Neural crest cell (in vitro differentiated cells): Measurements from ENCODE around the gene TCF3. TPM values are rescaled to one million over a fixed set of nuclear protein-coding genes. Genes with fewer than 3 reads are reported as not detected.

Experiments
- DNase-seq: peaks from one replicate; pipeline ENCODE4 v3.0.0; 2021; ENCODE audit warnings: low read depth, mixed read lengths, low spot score
- H3K27ac Mint-ChIP-seq: one replicate; pipeline ENCODE4 v1.8.0; 2021; ENCODE audit warnings: mild to moderate bottlenecking, mixed read lengths; ENCODE audit not compliant: unreplicated experiment
- H3K27me3 Mint-ChIP-seq: 2 replicates; pipeline ENCODE4 v1.8.0; 2021; ENCODE audit warnings: low read depth, mild to moderate bottlenecking, mixed read lengths
- H3K36me3 Mint-ChIP-seq: 2 replicates; pipeline ENCODE4 v1.8.0; 2021; ENCODE audit warnings: low read depth, mild to moderate bottlenecking, mixed read lengths
- H3K4me1 Mint-ChIP-seq: 2 replicates; pipeline ENCODE4 v1.8.0; 2021; ENCODE audit warnings: mixed read lengths
- H3K4me3 Mint-ChIP-seq: one replicate; pipeline ENCODE4 v1.8.0; 2021; ENCODE audit warnings: mild to moderate bottlenecking, mixed read lengths
- H3K9me3 Mint-ChIP-seq: 2 replicates; pipeline ENCODE4 v1.8.0; 2021; ENCODE audit warnings: mixed read lengths
- total RNA-seq: library from RNA; stranded (reverse); gene quantifications from 2 replicates; pipeline ENCODE4 v1.2.1, GENCODE V29; 2021
- TF ChIP-seq, protein P1 (sequence below): fragments of 200-600 bp; sonication (generic); conservative IDR thresholded peaks from 2 replicates; pipeline ENCODE4 v1.5.0; 2021; ENCODE audit warnings: antibody characterized with exemption, mild to moderate bottlenecking

The TCF3 gene
- total RNA-seq, 1 donor from 2014 or later, result 348 TPM

DNA sequence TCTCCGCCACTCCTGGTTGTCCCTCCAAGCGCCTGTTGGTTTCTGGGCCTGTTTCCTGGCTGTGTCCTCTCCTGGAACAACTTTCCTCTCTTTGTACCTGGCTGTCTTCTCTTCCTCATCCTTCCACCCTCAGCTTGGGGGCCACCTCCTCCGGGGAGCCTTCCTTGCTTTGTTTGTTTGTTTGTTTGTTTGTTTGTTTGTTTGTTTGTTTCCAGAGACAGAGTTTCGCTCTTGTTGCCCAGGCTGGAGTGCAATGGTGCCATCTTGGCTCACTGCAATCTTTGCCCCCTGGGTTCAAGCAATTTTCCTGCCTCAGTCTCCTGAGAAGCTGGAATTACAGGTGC is 6.6 kb upstream of the TCF3 start:
- DNase-seq, result no peak
- Mint-ChIP-seq H3K4me3 (no peak overlapping the region), H3K36me3 (no peaks in the 10 kb centered on the region), H3K27ac (no peak overlapping the region), H3K9me3 (no peaks in the 10 kb centered on the region), H3K4me1 (no peaks in the 10 kb centered on the region), H3K27me3 (peaks cover 3% of the 10 kb centered on the region)
- TF ChIP-seq, protein P1, sequence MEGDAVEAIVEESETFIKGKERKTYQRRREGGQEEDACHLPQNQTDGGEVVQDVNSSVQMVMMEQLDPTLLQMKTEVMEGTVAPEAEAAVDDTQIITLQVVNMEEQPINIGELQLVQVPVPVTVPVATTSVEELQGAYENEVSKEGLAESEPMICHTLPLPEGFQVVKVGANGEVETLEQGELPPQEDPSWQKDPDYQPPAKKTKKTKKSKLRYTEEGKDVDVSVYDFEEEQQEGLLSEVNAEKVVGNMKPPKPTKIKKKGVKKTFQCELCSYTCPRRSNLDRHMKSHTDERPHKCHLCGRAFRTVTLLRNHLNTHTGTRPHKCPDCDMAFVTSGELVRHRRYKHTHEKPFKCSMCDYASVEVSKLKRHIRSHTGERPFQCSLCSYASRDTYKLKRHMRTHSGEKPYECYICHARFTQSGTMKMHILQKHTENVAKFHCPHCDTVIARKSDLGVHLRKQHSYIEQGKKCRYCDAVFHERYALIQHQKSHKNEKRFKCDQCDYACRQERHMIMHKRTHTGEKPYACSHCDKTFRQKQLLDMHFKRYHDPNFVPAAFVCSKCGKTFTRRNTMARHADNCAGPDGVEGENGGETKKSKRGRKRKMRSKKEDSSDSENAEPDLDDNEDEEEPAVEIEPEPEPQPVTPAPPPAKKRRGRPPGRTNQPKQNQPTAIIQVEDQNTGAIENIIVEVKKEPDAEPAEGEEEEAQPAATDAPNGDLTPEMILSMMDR, result no peak

DNA sequence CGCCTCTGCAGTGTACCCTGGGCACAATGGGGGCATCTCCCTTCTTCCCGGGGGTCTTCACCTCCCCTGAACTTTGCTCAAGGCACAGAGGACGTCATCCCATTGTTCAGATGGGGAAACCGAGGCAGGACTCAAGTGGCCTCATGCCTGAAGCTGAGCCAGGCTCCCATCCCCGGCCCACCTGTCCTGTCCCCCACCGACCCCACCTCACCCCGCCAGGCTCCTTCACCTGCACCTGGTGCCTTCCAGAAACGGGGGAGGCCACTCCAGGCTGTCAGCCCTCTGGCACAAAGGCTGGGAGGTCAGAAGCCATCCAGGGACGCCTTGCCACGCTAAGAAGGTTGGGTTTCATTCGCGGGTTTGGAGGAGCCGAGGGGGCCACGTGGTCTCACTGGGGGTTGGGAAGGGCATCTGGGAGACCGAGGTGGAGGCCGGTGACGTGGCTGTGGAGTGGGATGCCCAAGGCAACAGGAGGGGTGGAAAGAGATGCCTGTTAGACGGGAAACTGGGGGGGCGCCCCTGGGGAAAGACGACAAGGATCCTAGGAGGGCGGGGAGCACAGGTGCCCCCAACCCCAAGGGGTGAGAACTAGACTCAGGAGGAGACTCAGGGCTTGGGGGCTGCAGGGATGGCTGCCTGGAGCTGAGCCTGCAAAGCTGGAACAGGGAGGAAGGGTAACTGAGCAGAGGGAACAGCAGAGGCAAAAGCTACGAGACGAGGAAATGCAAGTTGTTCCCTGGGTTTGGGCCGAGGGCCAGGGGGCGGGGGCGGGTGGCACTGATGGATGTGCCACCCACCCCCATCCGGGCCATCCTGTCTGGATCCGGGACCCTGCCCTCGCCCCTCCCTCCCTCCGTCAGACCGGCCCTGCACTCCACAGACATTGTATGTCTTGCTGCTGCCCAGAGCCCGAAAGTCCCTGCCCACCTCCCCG is 6.0 kb upstream of the TCF3 start:
- Mint-ChIP-seq H3K4me3 (no peak overlapping the region), H3K9me3 (no peaks in the 10 kb centered on the region), H3K4me1 (no peaks in the 10 kb centered on the region), H3K27ac (no peak overlapping the region), H3K27me3 (peaks cover 3% of the 10 kb centered on the region), H3K36me3 (no peaks in the 10 kb centered on the region)
- no peak for DNase-seq
- TF ChIP-seq, protein P1, result no peak

DNA sequence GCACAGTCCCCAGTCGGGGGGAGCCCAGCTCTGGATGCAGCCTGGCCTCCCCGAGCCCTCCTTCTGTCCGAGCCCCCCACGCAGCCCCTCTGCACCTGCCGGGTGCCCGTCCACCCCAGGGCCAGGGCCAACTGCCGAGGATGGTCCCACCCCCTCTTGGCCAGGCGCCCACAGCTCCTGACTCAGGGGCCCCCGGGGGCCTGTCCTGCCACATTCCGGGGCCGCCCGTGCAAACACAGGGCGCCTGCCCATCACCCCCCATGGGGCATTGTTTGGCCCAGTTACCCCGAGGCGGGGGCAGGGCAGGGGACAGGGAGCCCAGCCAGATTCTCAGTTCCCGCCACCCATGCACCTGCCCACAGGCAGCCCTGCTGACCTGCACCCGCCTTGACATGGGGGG is 5.3 kb upstream of the TCF3 start:
- DNase-seq, result no peak
- H3K4me1 Mint-ChIP-seq, result peaks cover 4% of the 10 kb centered on the region
- H3K27me3 Mint-ChIP-seq, result peaks cover 6% of the 10 kb centered on the region
- H3K36me3 Mint-ChIP-seq, result no peaks in the 10 kb centered on the region
- H3K4me3 Mint-ChIP-seq, result no peak overlapping the region
- H3K9me3 Mint-ChIP-seq, result no peaks in the 10 kb centered on the region
- H3K27ac Mint-ChIP-seq, result no peak overlapping the region
- TF ChIP-seq, protein P1, result no peak

DNA sequence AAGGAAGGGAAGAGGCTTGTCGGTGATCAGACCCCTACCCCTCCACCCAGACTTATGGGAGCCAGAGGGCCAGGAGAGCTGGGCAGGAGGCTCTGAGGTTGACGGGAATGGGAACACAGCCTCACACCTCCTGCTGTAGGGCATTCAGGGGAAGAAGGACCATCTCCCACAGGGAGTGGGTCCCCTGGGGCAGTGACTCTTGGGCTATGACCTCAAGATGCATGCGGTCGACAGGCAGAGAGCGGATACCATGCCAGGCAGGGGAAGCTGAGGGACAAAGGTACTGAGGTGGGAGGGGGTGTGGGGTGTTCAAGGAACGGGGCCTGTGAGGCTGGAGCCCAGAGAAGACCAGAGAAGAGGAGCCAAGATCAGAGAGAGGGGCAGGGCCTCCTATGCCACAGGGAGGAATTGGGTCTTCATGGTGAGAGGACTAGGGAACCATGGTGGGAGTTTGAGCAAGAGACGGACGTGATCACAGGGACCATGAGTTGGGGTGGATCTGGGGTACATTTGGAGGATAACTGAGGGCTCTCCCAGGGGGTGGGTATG is 4.6 kb upstream of the TCF3 start:
- Mint-ChIP-seq H3K4me1 (peaks cover 4% of the 10 kb centered on the region), H3K4me3 (peak overlapping the region; percentile 6), H3K27ac (no peak overlapping the region), H3K36me3 (no peaks in the 10 kb centered on the region), H3K27me3 (peaks cover 8% of the 10 kb centered on the region), H3K9me3 (no peaks in the 10 kb centered on the region)
- TF ChIP-seq, protein P1, result no peak
- DNase-seq, result no peak

DNA sequence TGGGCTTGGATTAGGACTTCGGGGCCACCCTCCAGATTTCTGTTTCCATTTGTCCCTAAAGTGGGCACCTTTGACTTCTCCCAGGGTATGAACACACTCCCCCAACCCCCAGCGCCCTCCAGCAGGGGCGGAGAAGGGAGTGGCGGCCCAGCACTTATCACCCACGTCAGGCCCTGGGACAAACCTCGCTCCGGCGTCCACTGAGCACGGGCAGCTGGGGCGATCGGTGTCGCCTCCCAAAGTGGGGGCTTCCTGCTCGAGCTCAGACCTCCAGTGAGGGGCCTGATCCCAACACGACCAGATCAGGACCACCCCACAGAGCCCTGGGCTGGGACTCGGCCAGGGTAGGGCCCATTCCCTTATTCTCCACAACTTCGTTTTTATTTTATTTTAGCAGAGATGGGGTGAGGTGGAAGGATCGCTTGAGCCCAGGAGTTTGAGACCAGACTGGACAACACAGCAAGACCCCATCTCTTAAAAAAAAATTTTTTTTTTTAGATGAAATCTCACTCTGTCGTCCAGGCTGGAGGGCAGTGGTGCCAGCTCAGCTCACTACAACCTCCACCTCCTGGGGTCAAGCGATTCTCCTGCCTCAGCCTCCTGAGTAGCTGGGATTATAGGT is 3.7 kb upstream of the TCF3 start:
- H3K4me1 Mint-ChIP-seq, result peaks cover 4% of the 10 kb centered on the region
- H3K9me3 Mint-ChIP-seq, result no peaks in the 10 kb centered on the region
- TF ChIP-seq, protein P1, result no peak
- no peaks in the 10 kb centered on the region for H3K36me3 Mint-ChIP-seq
- no peak overlapping the region for H3K4me3 Mint-ChIP-seq
- no peak overlapping the region for H3K27ac Mint-ChIP-seq
- H3K27me3 Mint-ChIP-seq, result peaks cover 10% of the 10 kb centered on the region
- no peak for DNase-seq
